Measurements from ENCODE around the gene IL16. TPM values are rescaled to one million over a fixed set of nuclear protein-coding genes. Genes with fewer than 3 reads are reported as not detected.

Gene IL16
- total RNA-seq, 1 experiment from 2014 or later, result 0.81 TPM

GRCh38 chr15:81268881-81269601, 72.4 kb downstream of the IL16 start:
- Histone ChIP-seq H3K4me2 (ENCODE audit: low read length) (no peak overlapping the region), H3K9me3 (ENCODE audit: control insufficient read depth in 1 of 2, insufficient read depth in 1 of 2, low read depth in 1 of 2, low read length in 2 of 2) (no peaks in the 10 kb centered on the region), H3K4me1 (ENCODE audit: control insufficient read depth in 1 of 2, insufficient read depth in 2 of 2, low read length in 2 of 2) (peaks cover 5 to 10% of the 10 kb centered on the region in 2 experiments), H4K20me1 (ENCODE audit: insufficient read depth) (no peaks in the 10 kb centered on the region), H3K9me2 (ENCODE audit: insufficient read depth) (no peaks in the 10 kb centered on the region), H3K27me3 (ENCODE audit: insufficient read depth, low read length) (no peaks in the 10 kb centered on the region), H3K4me3 (replicated peaks in 1 of 2; ENCODE audit: low read depth in 1 of 2, low read length in 2 of 2) (no peak overlapping the region), H3K27ac (ENCODE audit: low read depth, low read length) (no peak overlapping the region), H3K36me3 (ENCODE audit: control insufficient read depth in 1 of 2, insufficient read depth in 2 of 2, low read length in 2 of 2) (no peaks in the 10 kb centered on the region), H3K9ac (ENCODE audit: low read length) (no peak overlapping the region), H3K79me2 (ENCODE audit: insufficient read depth, low read length) (no peaks in the 10 kb centered on the region), H2AFZ (ENCODE audit: low read depth, low read length, poor library complexity, severe bottlenecking) (no peak overlapping the region)
- CTCF ChIA-PET, result interaction anchor here (1.0 to 1.4 kb wide), 2 partner anchors 10 to 291 kb away, joined by 3 read pairs; no protein-coding TSS in a partner anchor
- intact Hi-C loops (cut with micrococcal nuclease), result loop anchor here (5.0 to 10.0 kb wide), 4 partner anchors 272 to 812 kb away; partner anchors contain the start of gene CEMIP
- RAD21 ChIA-PET (ENCODE audit: low non-redundant PET in 1 of 2, low total read pairs in 2 of 2, uncharacterized antibody in 2 of 2, unreplicated experiment in 2 of 2), result no interaction called here
- POLR2A ChIA-PET, result no interaction called here
- DNase-seq (ENCODE audit: low read depth, low spot score) (no peak), ATAC-seq (no peak)
- BruUV-seq (replicated peaks), result no TSS peak
- TF ChIP-seq SP1 (IDR thresholded peaks at IDR 0.05; ENCODE audit: low read depth), result no peak
- no peak for TF ChIP-seq ZNF274 (IDR thresholded peaks at IDR 0.05; ENCODE audit: low read depth, low read length)
- no peak for TF ChIP-seq REST (IDR thresholded peaks at IDR 0.05; ENCODE audit: low read depth)
- TF ChIP-seq EGR1 (IDR thresholded peaks at IDR 0.05; ENCODE audit: low read depth), result no peak
- no peak for TF ChIP-seq YY1 (IDR thresholded peaks at IDR 0.05; ENCODE audit: extremely low read depth, insufficient replicate concordance, low read depth, low read length)
- TF ChIP-seq EZH2phosphoT487 (IDR thresholded peaks at IDR 0.05; ENCODE audit: borderline replicate concordance), result no peak
- TF ChIP-seq CEBPB (IDR thresholded peaks at IDR 0.05; ENCODE audit: low read depth), result no peak
- no peak for TF ChIP-seq JUND (IDR thresholded peaks at IDR 0.05)
- no peak for TF ChIP-seq RAD21 (IDR thresholded peaks at IDR 0.05; ENCODE audit: low read depth)
- no peak for TF ChIP-seq TCF7L2 (IDR thresholded peaks at IDR 0.05; ENCODE audit: borderline replicate concordance, extremely low read depth, insufficient read depth, insufficient read length)
- TF ChIP-seq ATF3 (IDR thresholded peaks at IDR 0.05), result no peak
- no peak for TF ChIP-seq CTCF (IDR thresholded peaks at IDR 0.05 in 2 of 3, conservative IDR thresholded peaks at IDR 0.05 in 1 of 3; ENCODE audit: borderline replicate concordance in 1 of 3, insufficient read depth in 1 of 3, low read depth in 2 of 3, low read length in 2 of 3)
- TF ChIP-seq FOSL1 (IDR thresholded peaks at IDR 0.05; ENCODE audit: low read depth), result no peak
- no peak for TF ChIP-seq POLR2AphosphoS5 (IDR thresholded peaks at IDR 0.05; ENCODE audit: low read depth, low read length)
- TF ChIP-seq SIN3A (IDR thresholded peaks at IDR 0.05; ENCODE audit: low read depth), result no peak
- TF ChIP-seq EZH2 (IDR thresholded peaks at IDR 0.05), result no peak
- TF ChIP-seq ELF1 (IDR thresholded peaks at IDR 0.05; ENCODE audit: borderline replicate concordance, low read depth), result no peak
- TF ChIP-seq ZBTB33 (IDR thresholded peaks at IDR 0.05; ENCODE audit: extremely low read depth, insufficient replicate concordance, low read length), result no peak

Measured in HCT116 (cell line).